HEK293T (cell line): ENCODE data around the gene HSD3B7.

Experiments
- CTCF ChIA-PET: fragments of 350-600 bp; formaldehyde crosslinking; extraction: SDS; loops from one replicate; lab custom pipeline; 2021; ENCODE audit warnings: antibody characterized with exemption, inconsistent platforms; lab: Yijun Ruan, JAX
- POLR2A ChIA-PET: fragments of 350-600 bp; formaldehyde crosslinking; extraction: SDS; loops from one replicate; lab custom pipeline; 2020; ENCODE audit warnings: antibody characterized with exemption, inconsistent platforms; lab: Yijun Ruan, JAX
- DNase-seq: peaks from one replicate; pipeline ENCODE4 v3.0.0; 2012; ENCODE audit warnings: mixed read lengths; ENCODE audit errors: extremely low spot score
- ARNT ChIP-seq: fragments of 450-650 bp; IDR thresholded peaks from 2 replicates; pipeline ENCODE4 v1.6.1; 2017; ENCODE audit warnings: mild to moderate bottlenecking
- BHLHE40 ChIP-seq: fragments of 450-650 bp; IDR thresholded peaks from 2 replicates; pipeline ENCODE4 v1.6.1; 2016; ENCODE audit warnings: mild to moderate bottlenecking, moderate library complexity, borderline replicate concordance
- CTBP1 ChIP-seq: fragments of 450-650 bp; IDR thresholded peaks from 2 replicates; pipeline ENCODE4 v1.6.1; 2016; ENCODE audit warnings: borderline replicate concordance
- ELF4 ChIP-seq: fragments of 450-650 bp; IDR thresholded peaks from 2 replicates; pipeline ENCODE4 v1.6.1; 2017; ENCODE audit warnings: antibody characterized with exemption
- FOXA1 ChIP-seq: fragments of 450-650 bp; IDR thresholded peaks from 2 replicates; pipeline ENCODE4 v1.6.1; 2016; ENCODE audit warnings: mild to moderate bottlenecking
- FOXK2 ChIP-seq: fragments of 450-650 bp; IDR thresholded peaks from 2 replicates; pipeline ENCODE4 v1.6.1; 2016; ENCODE audit warnings: mild to moderate bottlenecking
- FOXM1 ChIP-seq: fragments of 450-650 bp; IDR thresholded peaks from 2 replicates; pipeline ENCODE4 v1.6.1; 2017; ENCODE audit warnings: mild to moderate bottlenecking, borderline replicate concordance
- HDGF ChIP-seq: fragments of 450-650 bp; IDR thresholded peaks from 2 replicates; pipeline ENCODE4 v1.6.1; 2017; ENCODE audit warnings: antibody characterized with exemption, borderline replicate concordance
- L3MBTL2 ChIP-seq: fragments of 450-650 bp; conservative IDR thresholded peaks from 2 replicates; pipeline ENCODE4 v1.6.1; 2016; ENCODE audit warnings: mild to moderate bottlenecking
- LEF1 ChIP-seq: fragments of 450-650 bp; IDR thresholded peaks from 2 replicates; pipeline ENCODE4 v1.6.1; 2017; ENCODE audit warnings: mild to moderate bottlenecking, borderline replicate concordance
- NFRKB ChIP-seq: fragments of 450-650 bp; IDR thresholded peaks from 2 replicates; pipeline ENCODE4 v1.6.1; 2016; ENCODE audit warnings: mild to moderate bottlenecking, moderate library complexity
- PKNOX1 ChIP-seq: fragments of 450-650 bp; IDR thresholded peaks from 2 replicates; pipeline ENCODE4 v1.6.1; 2016
- SP1 ChIP-seq: fragments of 450-650 bp; IDR thresholded peaks from 2 replicates; pipeline ENCODE4 v1.6.1; 2017
- SUZ12 ChIP-seq: fragments of 450-650 bp; IDR thresholded peaks from 2 replicates; pipeline ENCODE4 v1.6.1; 2016; ENCODE audit warnings: mild to moderate bottlenecking
- TARDBP ChIP-seq: fragments of 450-650 bp; IDR thresholded peaks from 2 replicates; pipeline ENCODE4 v1.6.1; 2016
- ZNF384 ChIP-seq: fragments of 450-650 bp; IDR thresholded peaks from 2 replicates; pipeline ENCODE4 v1.6.1; 2016

The HSD3B7 gene

GRCh38 chr16:31000671-31001382 lies 15.8 kb downstream of the HSD3B7 start:
- TF ChIP-seq ZNF384 (no peak), PKNOX1 (no peak), FOXA1 (no peak), LEF1 (no peak), FOXM1 (no peak), L3MBTL2 (no peak), ELF4 (no peak), NFRKB (no peak), CTBP1 (no peak), SP1 (no peak), BHLHE40 (no peak), FOXK2 (no peak)
- CTCF ChIA-PET, result no interaction called here
- POLR2A ChIA-PET, result no interaction called here
- DNase-seq, result no peak

- no peak for DNase-seq
- POLR2A ChIA-PET, result interaction anchor here (0.8 kb wide), 1 partner anchor 72 kb away, joined by 4 read pairs; the partner anchor contains the start of genes ZNF646 and ZNF668
- CTCF ChIA-PET, result interaction anchor here (1.0 to 1.5 kb wide), 2 partner anchors 17 to 1153 kb away, joined by 5 to 6 read pairs; partner anchors contain the start of gene HSD3B7
- TF ChIP-seq SUZ12, result no peak
- TF ChIP-seq HDGF, result no peak
- no peak for TF ChIP-seq L3MBTL2
- TF ChIP-seq FOXM1, result no peak
- TF ChIP-seq FOXK2, result no peak
- no peak for TF ChIP-seq TARDBP
Observed at GRCh38 chr16:31001507-31002249, 16.7 kb downstream of the HSD3B7 start.

GRCh38 chr16:31002250-31002700 lies 17.3 kb downstream of the HSD3B7 start:
- no peak for DNase-seq
- CTCF ChIA-PET, result interaction anchor here (1.0 to 1.5 kb wide), 3 partner anchors 14 to 1154 kb away, joined by 3 to 6 read pairs (median 5); partner anchors contain the start of gene HSD3B7
- TF ChIP-seq PKNOX1 (no peak), FOXK2 (no peak), SUZ12 (no peak), FOXA1 (no peak), ELF4 (no peak), TARDBP (no peak), LEF1 (no peak), SP1 (no peak), L3MBTL2 (no peak), CTBP1 (no peak), HDGF (no peak), ARNT (no peak), FOXM1 (no peak), NFRKB (no peak), BHLHE40 (no peak), ZNF384 (no peak)
- POLR2A ChIA-PET, result interaction anchor here (0.8 kb wide), 1 partner anchor 72 kb away, joined by 4 read pairs; the partner anchor contains the start of genes ZNF646 and ZNF668

GRCh38 chr16:31002862-31003341 lies 17.9 kb downstream of the HSD3B7 start:
- ChIA-PET POLR2A (interaction anchor here (0.6 to 0.8 kb wide), 2 partner anchors 71 to 1185 kb away, joined by 3 to 4 read pairs; partner anchors contain the start of genes ZNF646 and ZNF668), CTCF (interaction anchor here (1.0 to 1.5 kb wide), 3 partner anchors 13 to 1155 kb away, joined by 3 to 6 read pairs (median 5); partner anchors contain the start of gene HSD3B7)
- no peak for DNase-seq
- TF ChIP-seq TARDBP (no peak), CTBP1 (no peak), BHLHE40 (no peak), FOXA1 (no peak), LEF1 (no peak), ARNT (no peak), HDGF (no peak), L3MBTL2 (no peak), FOXM1 (no peak), ELF4 (no peak), FOXK2 (no peak), PKNOX1 (no peak), NFRKB (no peak)

- POLR2A ChIA-PET, result no interaction called here
- TF ChIP-seq SP1, result no peak
- TF ChIP-seq FOXK2, result no peak
- TF ChIP-seq LEF1, result no peak
- no peak for TF ChIP-seq ELF4
- no peak for TF ChIP-seq CTBP1
- TF ChIP-seq ARNT, result no peak
- no peak for TF ChIP-seq SUZ12
- no peak for TF ChIP-seq TARDBP
- DNase-seq, result no peak
- CTCF ChIA-PET, result interaction anchor here (1.0 to 1.5 kb wide), 3 partner anchors 12 to 452 kb away, joined by 3 to 4 read pairs (median 4); partner anchors contain the start of gene HSD3B7
Observed at GRCh38 chr16:31003744-31004143, 18.7 kb downstream of the HSD3B7 start.
